Posterior vena cava (tissue), 2 donors: ENCODE data around the gene CACNA1C. TPM values are rescaled to one million over a fixed set of nuclear protein-coding genes. Genes with fewer than 3 reads are reported as not detected.

Experiments
- DNase-seq: peaks from one replicate; pipeline ENCODE4 v3.0.0-alpha.2; 2020; ENCODE audit warnings: low spot score
- intact Hi-C, 2 donors: fragments of 100-400 bp; cut with DNase I; formaldehyde crosslinking; loops; one replicate each; pipeline versions ENCODE4 v1.14.1 to v1.14.2; 2022 to 2023
- total RNA-seq, 2 donors: library from RNA; stranded (reverse); fragmentation: NEBNext Ultra II Directional; extraction: Animal tissue kit (Norgen Biotek cat#: 25700); gene quantifications; one replicate each; pipeline ENCODE4 v1.2.1, GENCODE V29; 2021
- donor health status: DM: yes; HTN: yes; CAD: no.
- donor health status: DM: yes; HTN: yes; CAD: no.

CACNA1C gene
- total RNA-seq, 2 donors from 2014 or later = 71.3 to 71.8 TPM

- no peak for DNase-seq
- intact Hi-C loops = no loop called here
Measured at GRCh38 chr12:2454601-2455177, 401.9 kb downstream of the CACNA1C start.

- no peak for DNase-seq
- intact Hi-C loops = no loop called here
Measured at GRCh38 chr12:2455410-2455809, 402.6 kb downstream of the CACNA1C start.

DNA sequence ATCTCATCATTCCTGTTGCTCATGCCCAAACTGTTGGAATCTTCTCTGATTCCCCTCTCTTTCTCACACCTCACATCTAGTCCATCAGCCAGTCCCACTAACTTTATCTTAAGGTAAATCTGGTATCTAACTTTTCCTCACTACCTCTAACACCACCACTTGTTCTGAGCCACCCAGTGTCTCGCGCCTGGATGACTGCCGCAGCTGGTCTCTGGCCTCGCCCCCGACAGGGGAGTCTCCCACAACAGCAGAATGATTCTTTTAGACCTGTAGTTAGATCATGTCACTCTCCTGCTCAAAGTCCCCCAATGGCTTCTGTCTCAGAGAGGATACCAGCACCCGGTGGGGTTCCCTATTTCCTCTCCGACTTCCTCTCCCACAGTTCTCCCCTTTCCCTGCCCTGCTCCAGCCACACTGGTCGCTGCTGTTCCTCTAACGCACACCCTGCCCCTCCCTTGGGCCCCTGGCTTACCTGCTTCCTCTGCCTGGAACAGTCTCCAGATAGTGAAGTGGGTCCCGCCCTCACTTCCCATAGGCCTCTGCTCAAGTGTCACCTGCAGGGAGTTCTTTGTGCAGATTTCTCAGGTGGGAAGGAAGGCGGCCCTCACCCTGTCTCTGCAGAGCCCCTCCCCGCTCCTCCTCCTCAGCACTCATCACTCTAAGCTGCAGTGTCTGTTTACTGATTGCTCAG is 403.5 kb downstream of the CACNA1C start:
- intact Hi-C loops = no loop called here
- DNase-seq = no peak

- no peak for DNase-seq
- intact Hi-C loops = no loop called here
Measured at GRCh38 chr12:2456813-2457186, 404.0 kb downstream of the CACNA1C start.

DNA sequence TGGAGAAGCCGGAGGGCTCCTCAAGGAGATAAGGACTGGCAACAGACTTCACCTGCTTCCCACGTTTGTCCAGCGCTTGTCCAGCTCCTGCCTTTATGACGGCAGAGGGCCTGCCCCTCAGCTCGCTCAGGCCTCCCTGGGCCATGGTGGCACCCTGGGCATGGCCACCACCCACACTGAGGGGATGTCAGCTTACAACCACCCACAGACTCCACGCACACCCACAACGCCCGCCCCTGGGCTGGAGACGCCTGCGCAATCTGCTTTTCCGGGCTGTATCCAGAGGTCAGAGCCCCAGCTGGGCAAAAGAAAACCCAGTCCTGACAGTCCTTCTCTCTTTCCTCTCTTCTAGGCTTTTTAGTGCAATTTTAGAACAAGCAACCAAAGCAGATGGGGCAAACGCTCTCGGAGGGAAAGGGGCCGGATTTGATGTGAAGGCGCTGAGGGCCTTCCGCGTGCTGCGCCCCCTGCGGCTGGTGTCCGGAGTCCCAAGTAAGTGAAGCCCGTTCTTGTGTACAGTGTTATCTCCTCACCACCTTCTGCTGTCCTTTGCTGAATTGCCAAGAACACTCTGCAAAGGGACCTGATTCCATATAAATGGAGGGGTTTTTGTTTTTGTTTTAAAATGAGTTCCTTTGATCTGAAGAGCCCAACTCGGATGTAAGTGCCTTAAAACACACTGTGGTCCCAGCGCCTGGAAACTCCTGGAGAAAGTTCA is 404.6 kb downstream of the CACNA1C start:
- no peak for DNase-seq

DNA sequence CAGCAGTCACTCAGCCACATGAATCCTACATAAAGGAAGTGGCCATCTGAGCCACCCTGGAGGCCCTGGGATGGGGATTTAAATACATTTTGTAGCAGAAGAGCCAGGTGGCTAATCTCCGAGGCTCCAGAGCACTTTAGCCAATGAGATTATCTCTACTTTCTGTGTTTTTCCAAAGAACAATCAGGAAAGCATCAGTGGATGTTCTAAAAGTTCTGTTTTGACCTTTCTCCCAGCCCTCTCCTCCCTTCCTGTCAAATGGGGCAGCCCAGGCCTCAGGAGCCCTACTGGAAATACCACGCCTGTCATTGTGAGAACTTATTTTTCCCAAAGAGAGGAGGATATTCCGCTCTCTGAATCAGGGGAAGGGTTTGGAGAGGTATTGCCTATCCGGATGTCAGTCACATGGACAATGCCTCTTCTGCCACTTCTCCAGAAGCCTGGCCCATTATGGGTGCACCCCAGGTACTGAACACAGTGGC is 405.2 kb downstream of the CACNA1C start:
- DNase-seq = no peak
- intact Hi-C loops = no loop called here

More for the DNA sequence above, 404.6 kb downstream of the CACNA1C start:
- intact Hi-C loops = no loop called here

- intact Hi-C loops = no loop called here
- peak; percentile 32 for DNase-seq
Measured at GRCh38 chr12:2460051-2460670, 407.4 kb downstream of the CACNA1C start.

DNA sequence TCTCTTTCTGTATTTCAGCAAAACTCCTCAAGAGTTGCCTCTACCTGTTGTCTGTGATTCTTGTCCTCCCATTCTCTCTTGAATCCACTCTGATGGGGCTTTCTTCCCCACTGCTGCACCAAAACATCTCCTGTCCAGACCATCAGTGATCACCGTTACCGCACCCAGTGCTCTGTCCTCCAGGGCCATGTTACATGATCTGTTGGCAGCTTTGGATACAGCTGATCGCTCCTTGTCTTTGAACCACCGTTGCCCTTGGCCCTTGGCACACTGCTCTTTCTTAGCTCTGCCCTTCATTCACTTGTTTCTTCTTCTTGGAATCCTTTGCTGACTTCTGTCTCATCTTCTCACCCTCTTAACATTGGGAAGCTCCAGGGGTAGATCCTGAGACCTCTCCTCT is 408.3 kb downstream of the CACNA1C start:
- intact Hi-C loops = no loop called here
- peak; percentile 56 for DNase-seq

- peak; percentile 38 for DNase-seq
- intact Hi-C loops = no loop called here
Measured at GRCh38 chr12:2461645-2462044, 408.9 kb downstream of the CACNA1C start.

DNA sequence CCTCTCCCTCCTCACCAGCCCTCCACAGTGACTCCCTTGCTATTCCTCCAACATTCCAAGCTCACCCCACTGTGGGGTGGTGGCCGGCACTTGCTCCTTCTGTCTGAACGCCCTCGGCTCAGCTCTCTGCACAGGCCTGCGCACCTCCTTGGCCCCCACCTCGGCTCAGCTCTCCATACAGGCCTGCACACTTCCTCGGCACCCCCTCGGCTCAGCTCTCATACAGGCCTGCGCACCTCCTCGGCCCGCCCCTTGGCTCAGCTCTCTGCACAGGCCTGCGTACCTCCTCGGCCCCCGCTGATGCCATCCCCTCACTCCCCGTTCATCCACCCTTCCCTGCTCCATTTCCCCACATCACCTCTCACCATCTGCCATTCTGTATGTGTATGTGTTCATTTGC is 409.3 kb downstream of the CACNA1C start:
- intact Hi-C loops = no loop called here
- peak; percentile 45 for DNase-seq

GRCh38 chr12:2463719-2464118 is 410.9 kb downstream of the CACNA1C start:
- intact Hi-C loops = no loop called here

GRCh38 chr12:2465681-2466080 is 412.9 kb downstream of the CACNA1C start:
- intact Hi-C loops = no loop called here
- DNase-seq = no peak

More at GRCh38 chr12:2463719-2464118, 410.9 kb downstream of the CACNA1C start:
- no peak for DNase-seq

- DNase-seq = no peak
- intact Hi-C loops = no loop called here
Measured at GRCh38 chr12:2466211-2466610, 413.4 kb downstream of the CACNA1C start.

GRCh38 chr12:2467447-2468195 is 414.8 kb downstream of the CACNA1C start:
- peak; percentile 62 for DNase-seq
- intact Hi-C loops = no loop called here

DNA sequence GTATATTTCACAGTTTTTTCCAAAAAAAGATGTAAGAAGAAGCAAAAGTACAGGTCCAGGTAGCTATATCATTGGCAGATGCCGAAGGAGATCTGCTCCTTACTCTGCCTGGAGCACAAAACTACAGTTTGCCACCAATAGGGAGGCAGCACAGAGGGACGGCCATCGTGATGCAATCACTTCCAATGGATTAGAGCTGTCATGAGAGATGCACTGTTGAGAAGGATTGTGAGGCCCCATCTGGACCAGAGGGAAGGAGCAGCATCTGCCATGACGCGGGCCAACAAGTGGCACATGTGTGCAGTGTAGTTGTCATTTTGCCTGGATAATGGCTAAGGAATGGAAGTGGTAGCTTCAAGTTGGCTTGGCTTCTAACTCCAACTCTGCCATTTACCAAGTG is 423.2 kb downstream of the CACNA1C start:
- DNase-seq = no peak
- intact Hi-C loops = no loop called here

GRCh38 chr12:2477009-2477766 is 424.4 kb downstream of the CACNA1C start:
- DNase-seq = no peak
- intact Hi-C loops = no loop called here

DNA sequence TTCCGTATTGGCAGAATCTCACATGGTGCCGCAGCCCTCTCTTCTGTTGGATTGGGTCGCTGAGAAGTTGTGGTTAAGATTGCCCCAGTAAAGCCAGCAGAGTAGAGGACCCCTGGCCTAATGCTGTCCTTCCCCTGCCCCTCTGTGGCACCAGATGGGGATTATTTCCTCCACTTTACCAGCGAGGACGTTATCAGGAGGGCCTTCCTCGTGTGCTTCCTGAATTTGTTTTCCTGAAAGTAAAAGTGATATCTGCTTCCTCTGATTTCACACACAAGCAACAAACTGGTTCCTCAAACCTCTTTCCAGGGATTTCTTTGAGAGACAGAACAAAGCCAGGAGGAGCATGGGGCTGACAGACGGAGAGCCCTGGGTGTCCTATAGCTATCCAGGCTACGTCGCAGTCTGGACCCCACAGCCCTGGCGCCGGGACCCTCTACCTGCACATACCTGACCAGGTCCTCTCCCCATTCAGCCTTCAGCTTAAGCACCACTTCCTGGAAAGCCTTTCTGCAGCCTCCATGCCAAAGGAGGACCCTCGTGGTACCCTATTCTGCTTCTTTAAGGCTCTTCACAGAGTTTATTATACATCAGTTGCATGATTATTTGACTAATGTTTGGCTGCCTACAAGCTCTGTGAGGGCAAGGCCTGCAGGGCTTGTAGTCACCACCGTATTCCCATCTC is 427.2 kb downstream of the CACNA1C start:
- intact Hi-C loops = no loop called here
- DNase-seq = no peak

DNA sequence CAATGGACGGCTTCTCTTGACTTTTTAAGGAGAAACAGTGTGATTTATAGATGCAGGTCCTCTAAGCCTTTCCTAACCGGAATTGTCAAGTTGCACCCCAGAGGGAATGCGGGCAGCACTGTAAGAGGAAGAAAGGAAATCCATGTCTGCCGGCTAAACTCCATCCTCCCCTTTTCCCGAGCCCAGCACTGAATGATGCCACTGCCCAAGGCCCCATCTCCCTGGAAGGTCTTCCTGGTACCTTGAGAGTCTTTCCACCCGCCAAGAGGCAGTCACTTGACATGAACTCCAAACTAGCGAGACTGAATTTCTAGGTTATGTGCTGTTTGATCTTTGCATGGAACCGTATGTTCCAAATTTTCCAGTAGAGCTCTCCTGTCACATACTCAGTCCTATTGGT is 428.6 kb downstream of the CACNA1C start:
- DNase-seq = no peak
- intact Hi-C loops = no loop called here
